HG03469 (cell line): ENCODE measurements around the gene PDE6H.

ENCODE experiments used
- ATAC-seq: cut with Tn5 transposase; IDR thresholded peaks from one replicate; pipeline ENCODE4 v1.9.1; 2021; ENCODE audit warnings: mild to moderate bottlenecking, moderate library complexity, moderate number of reproducible peaks; ENCODE audit not compliant: unreplicated experiment

The PDE6H gene

GRCh38 chr12:14965221-14965620 is 7.6 kb upstream of the PDE6H start:
- no peak for ATAC-seq

DNA sequence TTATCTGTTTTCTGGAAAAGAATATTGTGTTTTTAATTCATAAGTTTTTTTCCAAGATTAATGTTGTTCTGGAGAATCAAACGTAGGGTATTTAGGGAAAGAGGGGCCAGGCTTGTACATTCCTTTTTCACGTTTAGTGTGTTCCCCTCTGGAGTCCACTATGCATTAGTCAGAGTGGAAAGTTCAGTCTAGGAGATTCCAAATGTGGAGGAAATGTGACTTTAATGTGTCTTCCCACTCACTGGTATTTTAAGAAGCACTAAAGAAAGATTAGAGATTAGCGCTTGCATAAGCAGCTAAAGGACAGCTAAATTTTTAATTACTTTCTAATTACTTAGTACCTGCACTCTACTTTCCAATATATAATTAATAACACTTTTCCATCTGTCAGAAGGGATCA is 4.4 kb upstream of the PDE6H start:
- no peak for ATAC-seq

DNA sequence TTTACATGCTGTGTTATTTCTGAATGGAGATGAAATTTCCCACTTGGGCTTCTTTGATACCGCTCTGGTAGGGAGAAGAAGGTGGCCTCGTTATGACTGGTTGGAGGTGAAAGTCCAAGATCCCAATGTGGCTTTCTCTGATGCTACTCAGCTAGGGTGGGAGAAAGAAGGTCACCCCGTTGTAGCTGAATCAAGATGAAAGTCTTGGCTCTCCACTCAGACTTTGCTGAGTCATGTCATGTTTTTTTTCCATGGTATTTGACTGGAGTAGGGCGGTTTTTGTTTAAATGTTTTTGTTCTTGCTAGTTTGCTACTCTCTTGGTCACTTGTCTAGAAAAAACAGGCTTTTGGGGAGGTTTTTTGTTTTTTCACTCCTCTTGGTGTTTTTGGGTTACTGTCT is 2.4 kb upstream of the PDE6H start:
- no peak for ATAC-seq

- ATAC-seq: no peak
Measured at GRCh38 chr12:14974633-14975032, 1.8 kb downstream of the PDE6H start.

- no peak for ATAC-seq
Measured at GRCh38 chr12:14975457-14975856, 2.6 kb downstream of the PDE6H start.

GRCh38 chr12:14976658-14977057 is 3.8 kb downstream of the PDE6H start:
- no peak for ATAC-seq

DNA sequence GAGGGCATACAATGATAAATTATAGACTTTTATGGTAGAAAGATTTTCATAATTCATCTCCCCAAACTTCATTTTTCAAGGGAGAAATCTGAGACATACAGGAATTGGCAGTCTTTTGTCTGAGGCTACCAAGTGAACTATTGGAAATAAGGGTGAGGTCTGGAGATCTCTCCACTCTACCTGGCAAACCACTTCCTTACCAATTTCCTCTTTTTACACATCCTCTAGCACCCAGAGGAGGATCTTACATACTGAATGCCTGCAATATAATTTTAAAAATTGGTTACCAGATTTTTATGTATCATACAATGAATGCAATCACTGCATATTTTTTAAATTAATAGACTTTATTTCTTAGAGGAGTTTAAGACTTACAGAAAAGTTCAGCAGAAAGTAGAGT is 6.6 kb downstream of the PDE6H start:
- no peak for ATAC-seq

DNA sequence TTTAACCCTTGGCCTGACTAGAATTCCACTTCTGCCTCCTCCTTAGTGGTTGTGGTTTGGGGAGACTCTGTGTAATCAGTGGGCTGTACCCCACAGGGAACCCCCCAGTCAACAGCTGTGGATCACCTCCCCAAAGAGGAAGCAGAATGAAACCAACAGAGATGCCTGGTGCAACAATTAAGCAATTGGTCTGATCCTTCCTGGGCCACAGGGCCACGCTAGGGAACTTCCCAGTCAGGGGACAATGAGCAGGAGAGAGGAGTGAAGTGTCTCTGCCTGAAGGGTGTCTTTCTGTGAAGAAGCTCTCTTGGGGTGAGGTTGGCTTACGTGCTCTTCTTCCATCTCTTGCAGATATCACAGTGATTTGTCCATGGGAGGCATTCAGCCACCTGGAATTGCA is 8.2 kb downstream of the PDE6H start:
- ATAC-seq: no peak

DNA sequence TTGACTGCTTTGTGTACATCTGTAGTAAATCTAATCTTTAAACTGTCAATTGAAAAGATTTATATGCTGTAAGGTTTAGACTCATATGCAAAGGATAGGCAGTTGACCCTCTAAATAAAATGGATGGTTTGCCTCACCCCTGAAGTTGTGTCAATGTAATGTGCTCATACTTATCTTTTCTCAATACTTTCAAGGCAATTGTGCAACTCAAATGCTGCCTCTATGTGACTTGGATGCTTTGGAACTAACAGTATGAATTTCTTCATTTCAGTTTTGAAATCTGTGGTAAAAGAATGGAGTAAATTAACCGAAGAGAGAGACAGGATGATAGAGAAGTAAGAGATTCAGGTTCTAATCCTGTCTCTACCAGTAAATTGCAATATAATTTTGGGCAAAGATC is 9.7 kb downstream of the PDE6H start:
- ATAC-seq: no peak

DNA sequence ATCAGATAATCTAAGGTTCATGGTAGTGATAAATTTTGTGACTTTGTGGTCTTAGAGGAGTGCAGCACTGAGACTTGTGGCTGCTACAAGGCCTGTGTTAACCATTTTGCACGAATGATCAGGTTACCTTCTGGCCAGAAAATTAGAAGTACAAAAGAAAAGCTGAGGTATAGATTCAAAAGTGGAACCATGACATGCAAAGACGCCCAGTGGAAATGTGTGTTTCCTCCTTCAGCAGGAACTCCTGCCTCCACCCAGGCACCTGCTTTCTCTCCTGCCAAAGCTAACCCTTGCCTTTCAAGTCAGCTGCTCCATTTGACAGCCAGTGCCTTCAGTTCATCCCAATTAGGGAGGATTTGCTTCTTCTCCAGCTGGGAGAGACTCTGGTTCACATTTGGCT is 10.1 kb downstream of the PDE6H start:
- no peak for ATAC-seq

DNA sequence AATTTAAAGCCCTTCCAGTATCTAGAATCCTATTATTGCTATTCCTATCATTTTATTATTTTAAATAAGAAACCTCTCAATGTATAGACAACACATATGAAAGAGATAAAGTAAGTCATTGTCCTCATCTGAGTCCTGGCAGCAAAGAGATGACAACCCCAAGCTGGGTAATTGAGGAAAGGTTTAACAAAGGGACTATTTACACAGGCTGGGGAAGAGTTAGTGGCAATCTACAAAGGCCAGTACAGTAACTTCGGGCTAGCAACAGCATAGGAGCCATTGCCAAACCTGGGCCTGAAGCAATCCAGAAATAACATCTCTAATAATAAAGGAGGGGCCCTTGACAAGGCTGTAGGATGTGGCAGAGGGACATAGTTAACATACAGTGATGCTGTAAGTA is 11.2 kb downstream of the PDE6H start:
- no peak for ATAC-seq

GRCh38 chr12:14984766-14985285 is 12.0 kb downstream of the PDE6H start:
- no peak for ATAC-seq

GRCh38 chr12:14986449-14986848 is 13.6 kb downstream of the PDE6H start:
- ATAC-seq: no peak

GRCh38 chr12:14988035-14988434 is 15.2 kb downstream of the PDE6H start:
- no peak for ATAC-seq

DNA sequence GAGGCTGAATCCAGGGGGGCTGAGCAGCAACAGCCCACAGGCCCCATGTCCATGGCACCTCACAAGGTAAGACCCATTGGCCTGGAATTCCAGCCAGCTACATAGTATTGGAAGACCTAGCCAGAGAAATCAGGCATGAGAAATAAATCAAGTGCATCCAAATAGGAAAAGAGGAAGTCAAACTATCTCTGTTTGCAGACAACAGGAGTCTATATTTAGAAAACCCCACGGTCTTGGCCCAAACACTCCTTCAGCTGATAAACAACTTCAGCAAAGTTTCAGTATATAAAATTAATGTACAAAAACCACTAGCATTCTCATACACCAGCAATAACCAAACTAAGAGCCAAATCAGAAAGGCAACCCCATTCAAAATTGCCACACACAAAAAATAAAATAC is 16.9 kb downstream of the PDE6H start:
- ATAC-seq: peak; percentile 52

DNA sequence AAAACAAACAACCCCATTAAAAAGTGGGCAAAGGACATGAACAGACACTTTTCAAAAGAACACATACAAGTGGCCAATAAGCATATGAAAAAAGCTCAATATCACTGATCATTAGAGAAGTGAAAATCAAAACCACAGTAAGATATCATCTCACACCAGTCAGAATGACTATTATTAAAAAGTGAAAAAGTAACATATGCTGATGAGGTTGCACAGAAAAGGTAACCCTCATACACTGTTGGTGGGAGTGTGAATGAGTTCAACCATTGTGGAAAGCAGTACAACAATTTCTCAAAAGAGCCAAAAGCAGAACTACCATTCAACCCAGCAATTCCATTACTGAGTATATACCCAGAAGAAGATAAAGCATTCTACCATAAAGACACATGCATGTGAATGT is 18.2 kb downstream of the PDE6H start:
- no peak for ATAC-seq

DNA sequence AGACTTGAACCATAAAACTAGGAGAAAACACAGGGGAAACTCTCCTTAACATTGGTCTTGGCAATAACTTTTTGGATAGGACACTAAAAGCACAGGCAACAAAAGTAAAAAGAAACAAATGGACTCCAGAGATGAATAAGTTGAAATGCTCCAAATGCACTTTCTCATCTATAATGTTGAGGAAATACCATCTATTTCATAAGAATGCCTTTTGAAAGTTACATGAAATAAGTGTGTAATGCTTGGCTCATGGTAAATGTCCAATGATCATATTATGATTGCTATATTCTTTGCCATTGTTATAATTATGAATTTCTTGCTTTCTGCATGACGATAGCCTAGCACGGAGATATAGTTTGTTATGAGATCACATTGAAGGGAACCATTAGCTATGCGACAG is 19.8 kb downstream of the PDE6H start:
- no peak for ATAC-seq

- no peak for ATAC-seq
Measured at GRCh38 chr12:14993117-14993516, 20.3 kb downstream of the PDE6H start.

DNA sequence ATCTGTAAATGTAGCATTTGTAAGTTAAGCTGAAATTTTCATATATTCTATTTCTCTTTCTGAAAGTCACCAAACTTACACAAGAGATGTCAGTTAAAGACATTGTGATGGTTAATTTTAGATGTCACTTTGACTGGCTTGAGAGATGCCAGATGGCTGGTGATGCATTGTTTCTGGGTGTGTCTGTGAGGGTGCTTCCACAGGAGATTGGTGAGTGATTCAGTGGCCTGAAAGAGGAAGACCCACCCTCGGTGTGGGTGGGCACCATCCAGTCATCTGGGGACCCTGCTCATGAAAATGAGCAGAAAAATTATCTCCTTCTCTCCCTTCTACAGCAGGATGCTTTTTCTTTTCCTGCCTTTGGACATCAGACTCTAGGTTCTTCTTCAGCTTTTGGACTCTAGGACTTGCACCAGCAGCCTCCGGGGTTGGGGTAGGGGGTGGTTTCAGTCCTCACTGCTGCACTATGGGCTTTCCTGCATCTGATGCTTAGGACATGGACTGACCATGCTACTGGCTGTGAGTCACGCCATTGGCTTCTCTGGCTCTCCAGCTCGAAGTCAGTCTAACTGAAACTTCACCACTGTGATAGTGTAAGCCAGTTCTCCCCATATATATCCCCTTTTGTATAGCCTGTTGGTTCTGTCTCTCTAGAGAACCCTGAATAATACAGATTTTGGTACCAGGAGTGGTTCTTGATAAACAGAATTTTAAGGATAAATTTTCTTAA is 20.9 kb downstream of the PDE6H start:
- no peak for ATAC-seq

DNA sequence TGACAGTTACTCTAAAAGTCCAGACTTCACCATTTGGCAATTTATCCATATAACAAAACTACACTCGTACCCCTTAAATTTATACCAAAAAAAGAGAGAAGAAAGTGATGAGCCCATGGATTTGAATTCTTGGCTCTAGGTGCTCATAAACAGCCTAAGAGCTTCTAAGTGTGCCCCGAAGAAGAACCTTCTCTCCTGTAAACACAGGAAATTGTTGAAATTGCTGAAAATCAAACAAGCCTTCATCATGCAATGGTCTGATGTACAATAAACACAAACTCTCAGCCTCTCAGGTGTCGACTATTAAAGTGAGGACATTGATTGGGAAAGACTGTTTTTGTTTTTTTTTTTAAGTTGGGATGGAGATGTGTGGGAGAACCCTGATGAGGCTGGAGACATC is 21.8 kb downstream of the PDE6H start:
- ATAC-seq: no peak

DNA sequence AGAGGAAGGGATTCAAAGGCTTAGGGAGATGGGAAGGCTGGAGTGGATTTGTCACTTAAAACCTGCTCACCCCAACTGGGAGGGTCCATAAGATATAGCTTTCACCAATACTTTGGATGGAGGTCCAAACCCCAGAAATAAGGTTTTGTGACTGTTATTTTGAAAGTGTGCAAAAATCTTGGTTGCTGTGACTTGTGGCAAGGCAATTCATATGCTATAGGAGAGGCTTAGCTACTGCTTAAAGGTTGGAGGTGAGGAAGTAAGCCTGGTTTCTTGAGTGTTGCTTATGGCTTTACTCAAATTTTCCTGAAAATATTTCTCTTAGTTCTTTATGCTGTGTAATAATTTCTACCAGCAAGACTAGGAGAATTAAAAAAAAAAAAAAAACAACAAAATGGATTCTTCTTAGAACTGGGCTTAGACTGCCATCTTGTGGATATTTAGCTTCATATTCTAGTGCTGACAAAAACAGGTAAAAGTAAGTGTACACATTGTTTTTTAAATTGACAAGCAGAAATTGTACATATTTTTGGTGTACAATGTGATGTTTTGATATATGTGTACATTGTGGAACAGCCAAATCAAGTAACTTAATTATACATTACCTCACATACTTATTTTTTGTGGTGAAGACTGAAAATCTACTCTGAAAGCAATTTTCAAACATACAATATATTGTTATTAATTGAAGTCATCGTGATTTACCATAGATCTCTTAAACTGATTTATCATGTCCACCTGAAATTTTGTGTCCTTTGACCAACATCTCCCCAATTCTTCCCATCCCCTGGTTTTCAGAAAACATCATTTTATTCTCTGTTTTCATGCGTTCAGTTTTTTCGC is 23.0 kb downstream of the PDE6H start:
- ATAC-seq: no peak

- no peak for ATAC-seq
Measured at GRCh38 chr12:14997998-14998397, 25.2 kb downstream of the PDE6H start.
